NCI-H128 (cell line): ENCODE results near the gene PCSK4.
A peak's percentile ranks its signal among the peaks of the same experiment; 100 is the strongest.
"Not testable (repeated sequence)": the region's sequence is repeated elsewhere in the genome, so short reads cannot be mapped to it uniquely, and the experiment has no call there.

Source experiments
- DNase-seq: peaks from one replicate; lab custom pipeline; 2025; ENCODE audit not compliant: unreplicated experiment; lab: John Stamatoyannopoulos, UW

The PCSK4 gene

GRCh38 chr19:1489463-1490310 is 463 bp downstream of the PCSK4 start:
- DNase-seq: no peak

- no peak for DNase-seq
These were observed 1.9 kb downstream of the PCSK4 start for GRCh38 chr19:1488282-1488601.

GRCh38 chr19:1487576-1488281 is 2.4 kb downstream of the PCSK4 start:
- no peak for DNase-seq

- DNase-seq: no peak
These were observed 3.2 kb downstream of the PCSK4 start for GRCh38 chr19:1486720-1487575.

- DNase-seq: no peak
These were observed 6.1 kb downstream of the PCSK4 start for GRCh38 chr19:1483979-1484428.

- no peak for DNase-seq
These were observed 6.8 kb downstream of the PCSK4 start for GRCh38 chr19:1483131-1483978.

- no peak for DNase-seq
These were observed 7.6 kb downstream of the PCSK4 start for GRCh38 chr19:1482361-1483130.

- DNase-seq: no peak
These were observed 8.2 kb downstream of the PCSK4 start for GRCh38 chr19:1481893-1482360.

- no peak for DNase-seq
These were observed 8.8 kb downstream of the PCSK4 start for GRCh38 chr19:1481224-1481892.

GRCh38 chr19:1478934-1479707 is 11.0 kb downstream of the PCSK4 start, which contains the start of gene C19orf25:
C19orf25 (minus strand) TSS chr19:1479215; CDS start chr19:1478903, 312 bp downstream.
- peak; percentile 83 for DNase-seq

- not testable (repeated sequence) for DNase-seq
These were observed 13.1 kb downstream of the PCSK4 start for GRCh38 chr19:1477056-1477455.

GRCh38 chr19:1475751-1476437 is 14.3 kb downstream of the PCSK4 start:
- DNase-seq: no peak

- no peak for DNase-seq
These were observed 15.3 kb downstream of the PCSK4 start for GRCh38 chr19:1474765-1475351.

- no peak for DNase-seq
These were observed 16.0 kb downstream of the PCSK4 start for GRCh38 chr19:1474011-1474764.

GRCh38 chr19:1473085-1473851 is 16.9 kb downstream of the PCSK4 start:
- DNase-seq: no peak
